C4-2B (cell line): ENCODE data around the gene SH2D7.

Experiments
- ZFX ChIP-seq: fragments of 450-650 bp; IDR thresholded peaks from 2 replicates; pipeline ENCODE4 v1.6.1; 2017
- TF ChIP-seq, protein P1 (sequence below): fragments of 450-650 bp; conservative IDR thresholded peaks from 2 replicates; pipeline ENCODE4 v1.5.1; 2017; ENCODE audit warnings: mild to moderate bottlenecking

DNA sequence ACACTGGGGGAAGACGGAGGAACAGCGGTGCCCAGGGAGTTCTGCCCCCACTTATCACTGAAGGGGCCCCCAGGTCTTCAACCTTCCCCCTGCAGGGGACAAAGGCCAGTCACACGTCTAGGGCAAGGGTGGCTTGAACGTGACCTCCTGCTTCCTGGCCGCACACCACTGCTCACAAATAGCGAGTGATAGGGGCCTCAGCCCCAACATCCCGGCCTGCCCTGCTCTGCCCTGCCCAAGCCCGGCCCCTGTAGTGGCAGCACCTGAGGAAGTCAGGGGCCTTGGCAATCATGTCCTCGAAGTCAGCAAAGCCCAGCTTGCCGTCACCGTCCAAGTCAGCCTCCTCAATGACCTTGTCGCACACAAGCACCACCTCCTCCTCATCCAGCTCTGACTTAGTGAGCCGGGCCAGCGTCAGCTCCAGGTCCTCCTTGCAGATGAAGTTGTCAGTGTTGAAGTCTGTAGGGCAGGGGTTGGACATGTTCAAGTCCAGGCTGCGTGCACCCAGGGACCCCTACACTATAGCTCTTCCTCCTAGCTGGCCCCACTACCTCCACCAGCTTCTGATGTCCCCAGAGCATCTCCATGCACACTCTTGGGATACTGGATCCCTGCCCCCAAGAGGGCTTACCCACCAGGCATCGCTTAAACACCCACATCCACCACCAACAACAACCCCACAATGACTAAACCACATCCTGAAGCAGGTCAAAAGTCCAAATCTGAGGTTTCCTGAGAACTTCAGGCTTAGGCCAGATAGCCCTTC is 13.3 kb downstream of the SH2D7 start:
- TF ChIP-seq, protein P1, sequence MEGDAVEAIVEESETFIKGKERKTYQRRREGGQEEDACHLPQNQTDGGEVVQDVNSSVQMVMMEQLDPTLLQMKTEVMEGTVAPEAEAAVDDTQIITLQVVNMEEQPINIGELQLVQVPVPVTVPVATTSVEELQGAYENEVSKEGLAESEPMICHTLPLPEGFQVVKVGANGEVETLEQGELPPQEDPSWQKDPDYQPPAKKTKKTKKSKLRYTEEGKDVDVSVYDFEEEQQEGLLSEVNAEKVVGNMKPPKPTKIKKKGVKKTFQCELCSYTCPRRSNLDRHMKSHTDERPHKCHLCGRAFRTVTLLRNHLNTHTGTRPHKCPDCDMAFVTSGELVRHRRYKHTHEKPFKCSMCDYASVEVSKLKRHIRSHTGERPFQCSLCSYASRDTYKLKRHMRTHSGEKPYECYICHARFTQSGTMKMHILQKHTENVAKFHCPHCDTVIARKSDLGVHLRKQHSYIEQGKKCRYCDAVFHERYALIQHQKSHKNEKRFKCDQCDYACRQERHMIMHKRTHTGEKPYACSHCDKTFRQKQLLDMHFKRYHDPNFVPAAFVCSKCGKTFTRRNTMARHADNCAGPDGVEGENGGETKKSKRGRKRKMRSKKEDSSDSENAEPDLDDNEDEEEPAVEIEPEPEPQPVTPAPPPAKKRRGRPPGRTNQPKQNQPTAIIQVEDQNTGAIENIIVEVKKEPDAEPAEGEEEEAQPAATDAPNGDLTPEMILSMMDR = no peak
- no peak for TF ChIP-seq ZFX
